Fibroblast of mammary gland (primary cell): ENCODE measurements around the gene SCD5.

Source experiments
- DNase-seq: peaks from one replicate; pipeline ENCODE4 v3.0.0-alpha.2; 2010; ENCODE audit warnings: low read depth
- H3K4me3 ChIP-seq: 2 replicates; pipeline ENCODE4 v1.5.1; 2011; ENCODE audit warnings: low read depth, mild to moderate bottlenecking, low read length, moderate library complexity; ENCODE audit not compliant: control insufficient read depth
- CTCF ChIP-seq: conservative IDR thresholded peaks from 2 replicates; pipeline ENCODE4 v1.5.1; 2011; ENCODE audit warnings: low read depth, low read length, inconsistent platforms; ENCODE audit not compliant: control insufficient read depth, insufficient read depth

SCD5 gene

GRCh38 chr4:82585690-82586435 lies 212.7 kb downstream of the SCD5 start:
- H3K4me3 ChIP-seq: no peak overlapping the region
- TF ChIP-seq CTCF: no peak
- no peak for DNase-seq

GRCh38 chr4:82584931-82585330 lies 213.7 kb downstream of the SCD5 start:
- no peak for DNase-seq
- no peak for TF ChIP-seq CTCF

GRCh38 chr4:82583897-82584587 lies 214.6 kb downstream of the SCD5 start:
- no peak overlapping the region for H3K4me3 ChIP-seq
- TF ChIP-seq CTCF: no peak
- no peak for DNase-seq

More at GRCh38 chr4:82584931-82585330, 213.7 kb downstream of the SCD5 start:
- no peak overlapping the region for H3K4me3 ChIP-seq

GRCh38 chr4:82579932-82580331 lies 218.7 kb downstream of the SCD5 start:
- no peak for TF ChIP-seq CTCF
- no peak overlapping the region for H3K4me3 ChIP-seq
- no peak for DNase-seq
